ENCODE results near the gene CALHM1. TPM values are rescaled to one million over a fixed set of nuclear protein-coding genes. Genes with fewer than 3 reads are reported as not detected.

Gene CALHM1
- total and polyA plus RNA-seq, 2 experiments from 2014 or later, result 0.11 TPM; not detected in 1

DNA sequence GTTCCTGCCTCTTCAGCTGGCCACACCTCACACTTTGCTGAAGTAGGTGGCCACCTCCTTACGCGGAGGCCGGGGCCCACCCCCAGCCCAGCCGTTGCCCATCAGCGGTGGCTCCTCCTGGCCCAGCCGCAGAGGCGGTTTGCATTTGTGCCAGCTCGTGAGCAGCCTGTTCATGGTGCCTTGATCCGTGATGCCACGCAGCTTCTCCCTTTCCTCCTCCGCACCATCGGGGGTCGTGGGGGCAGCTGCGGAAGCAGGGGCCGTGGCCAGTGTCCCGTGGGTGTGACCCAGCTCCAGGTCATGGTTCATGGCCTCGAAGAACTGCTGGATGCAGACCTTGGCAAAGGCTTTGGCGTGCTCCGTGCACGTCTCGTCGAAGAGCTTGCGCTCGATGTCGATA, 3.5 kb downstream of the CALHM1 start (continued):
- TF ChIP-seq, protein P1, sequence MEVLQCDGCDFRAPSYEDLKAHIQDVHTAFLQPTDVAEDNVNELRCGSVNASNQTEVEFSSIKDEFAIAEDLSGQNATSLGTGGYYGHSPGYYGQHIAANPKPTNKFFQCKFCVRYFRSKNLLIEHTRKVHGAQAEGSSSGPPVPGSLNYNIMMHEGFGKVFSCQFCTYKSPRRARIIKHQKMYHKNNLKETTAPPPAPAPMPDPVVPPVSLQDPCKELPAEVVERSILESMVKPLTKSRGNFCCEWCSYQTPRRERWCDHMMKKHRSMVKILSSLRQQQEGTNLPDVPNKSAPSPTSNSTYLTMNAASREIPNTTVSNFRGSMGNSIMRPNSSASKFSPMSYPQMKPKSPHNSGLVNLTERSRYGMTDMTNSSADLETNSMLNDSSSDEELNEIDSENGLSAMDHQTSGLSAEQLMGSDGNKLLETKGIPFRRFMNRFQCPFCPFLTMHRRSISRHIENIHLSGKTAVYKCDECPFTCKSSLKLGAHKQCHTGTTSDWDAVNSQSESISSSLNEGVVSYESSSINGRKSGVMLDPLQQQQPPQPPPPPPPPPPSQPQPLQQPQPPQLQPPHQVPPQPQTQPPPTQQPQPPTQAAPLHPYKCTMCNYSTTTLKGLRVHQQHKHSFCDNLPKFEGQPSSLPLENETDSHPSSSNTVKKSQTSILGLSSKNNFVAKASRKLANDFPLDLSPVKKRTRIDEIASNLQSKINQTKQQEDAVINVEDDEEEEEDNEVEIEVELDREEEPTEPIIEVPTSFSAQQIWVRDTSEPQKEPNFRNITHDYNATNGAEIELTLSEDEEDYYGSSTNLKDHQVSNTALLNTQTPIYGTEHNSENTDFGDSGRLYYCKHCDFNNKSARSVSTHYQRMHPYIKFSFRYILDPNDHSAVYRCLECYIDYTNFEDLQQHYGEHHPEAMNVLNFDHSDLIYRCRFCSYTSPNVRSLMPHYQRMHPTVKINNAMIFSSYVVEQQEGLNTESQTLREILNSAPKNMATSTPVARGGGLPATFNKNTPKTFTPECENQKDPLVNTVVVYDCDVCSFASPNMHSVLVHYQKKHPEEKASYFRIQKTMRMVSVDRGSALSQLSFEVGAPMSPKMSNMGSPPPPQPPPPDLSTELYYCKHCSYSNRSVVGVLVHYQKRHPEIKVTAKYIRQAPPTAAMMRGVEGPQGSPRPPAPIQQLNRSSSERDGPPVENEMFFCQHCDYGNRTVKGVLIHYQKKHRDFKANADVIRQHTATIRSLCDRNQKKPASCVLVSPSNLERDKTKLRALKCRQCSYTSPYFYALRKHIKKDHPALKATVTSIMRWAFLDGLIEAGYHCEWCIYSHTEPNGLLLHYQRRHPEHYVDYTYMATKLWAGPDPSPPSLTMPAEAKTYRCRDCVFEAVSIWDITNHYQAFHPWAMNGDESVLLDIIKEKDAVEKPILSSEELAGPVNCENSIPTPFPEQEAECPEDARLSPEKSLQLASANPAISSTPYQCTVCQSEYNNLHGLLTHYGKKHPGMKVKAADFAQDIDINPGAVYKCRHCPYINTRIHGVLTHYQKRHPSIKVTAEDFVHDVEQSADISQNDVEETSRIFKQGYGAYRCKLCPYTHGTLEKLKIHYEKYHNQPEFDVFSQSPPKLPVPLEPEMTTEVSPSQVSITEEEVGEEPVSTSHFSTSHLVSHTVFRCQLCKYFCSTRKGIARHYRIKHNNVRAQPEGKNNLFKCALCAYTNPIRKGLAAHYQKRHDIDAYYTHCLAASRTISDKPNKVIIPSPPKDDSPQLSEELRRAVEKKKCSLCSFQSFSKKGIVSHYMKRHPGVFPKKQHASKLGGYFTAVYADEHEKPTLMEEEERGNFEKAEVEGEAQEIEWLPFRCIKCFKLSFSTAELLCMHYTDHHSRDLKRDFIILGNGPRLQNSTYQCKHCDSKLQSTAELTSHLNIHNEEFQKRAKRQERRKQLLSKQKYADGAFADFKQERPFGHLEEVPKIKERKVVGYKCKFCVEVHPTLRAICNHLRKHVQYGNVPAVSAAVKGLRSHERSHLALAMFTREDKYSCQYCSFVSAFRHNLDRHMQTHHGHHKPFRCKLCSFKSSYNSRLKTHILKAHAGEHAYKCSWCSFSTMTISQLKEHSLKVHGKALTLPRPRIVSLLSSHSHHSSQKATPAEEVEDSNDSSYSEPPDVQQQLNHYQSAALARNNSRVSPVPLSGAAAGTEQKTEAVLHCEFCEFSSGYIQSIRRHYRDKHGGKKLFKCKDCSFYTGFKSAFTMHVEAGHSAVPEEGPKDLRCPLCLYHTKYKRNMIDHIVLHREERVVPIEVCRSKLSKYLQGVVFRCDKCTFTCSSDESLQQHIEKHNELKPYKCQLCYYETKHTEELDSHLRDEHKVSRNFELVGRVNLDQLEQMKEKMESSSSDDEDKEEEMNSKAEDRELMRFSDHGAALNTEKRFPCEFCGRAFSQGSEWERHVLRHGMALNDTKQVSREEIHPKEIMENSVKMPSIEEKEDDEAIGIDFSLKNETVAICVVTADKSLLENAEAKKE (CRISPR knock-in tag; IDR thresholded peaks at IDR 0.05), result no peak

DNA sequence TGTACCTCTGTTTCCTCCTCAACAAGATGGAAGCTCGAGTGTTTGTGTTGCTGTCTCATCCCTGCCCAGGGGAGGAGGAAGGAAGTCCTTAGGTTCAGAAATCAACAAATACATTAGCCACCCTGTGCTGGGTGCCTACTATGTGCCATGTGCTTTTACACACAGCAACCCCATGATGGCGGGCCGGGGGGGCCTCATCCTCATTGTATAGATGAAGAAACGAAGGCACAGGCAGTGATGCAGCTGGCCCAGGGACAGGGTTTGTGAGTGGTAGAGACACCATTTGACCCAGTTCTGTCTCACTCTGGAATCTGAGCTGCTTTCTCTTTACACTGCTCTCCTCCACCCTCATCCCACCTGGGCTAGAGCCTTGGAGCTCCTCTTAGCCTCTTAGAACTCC, 4.7 kb downstream of the CALHM1 start:
- Histone ChIP-seq H3F3A (replicated peaks; ENCODE audit: low read depth) (no peaks in the 10 kb centered on the region), H2AFZ (no peak overlapping the region), H3K4me1 (ENCODE audit: insufficient read depth) (no peaks in the 10 kb centered on the region; the same call in 1 of the 2 replicates), H3K27me3 (ENCODE audit: insufficient read depth) (no peaks in the 10 kb centered on the region), H3K36me3 (ENCODE audit: insufficient read depth) (no peaks in the 10 kb centered on the region), H3K4me2 (no peak overlapping the region), H3K9me2 (ENCODE audit: insufficient read depth) (no peaks in the 10 kb centered on the region), H4K20me1 (replicated peaks; ENCODE audit: insufficient read depth) (no peaks in the 10 kb centered on the region; the same call in 1 of the 2 replicates), H3K27ac (ENCODE audit: low read depth) (no peak overlapping the region), H3K79me2 (replicated peaks; ENCODE audit: insufficient read depth) (no peaks in the 10 kb centered on the region), H3K4me3 (no peak overlapping the region)
- Mint-ChIP-seq H3K27ac (no peak overlapping the region), H3K4me3 (no peak overlapping the region), H3K9me3 (no peaks in the 10 kb centered on the region; the same call in 1 of the 3 replicates), H3K27me3 (ENCODE audit: insufficient read depth, low read depth, poor library complexity) (peaks cover 30% of the 10 kb centered on the region), H3K36me3 (ENCODE audit: low read depth) (peaks cover 3% of the 10 kb centered on the region; the same call in 1 of the 3 replicates), H3K4me1 (peaks cover 12% of the 10 kb centered on the region)
- ATAC-seq, result no peak
- no peak for TF ChIP-seq ZNF331 (CRISPR knock-in tag; IDR thresholded peaks at IDR 0.05; ENCODE audit: low read depth)
- no peak for DNase-seq (ENCODE audit: low spot score)

GRCh38 chr10:103452506-103453230, 6.0 kb downstream of the CALHM1 start:
- no peaks in the 10 kb centered on the region for H3K36me3 ChIP-seq (ENCODE audit: insufficient read depth)
- no peak for DNase-seq (ENCODE audit: low spot score)
- peak overlapping the region; percentile 73; the same call in 2 of the 3 replicates for H3K4me3 Mint-ChIP-seq
- no peak for TF ChIP-seq ZNF114 (CRISPR knock-in tag; IDR thresholded peaks at IDR 0.05)
- no peak for TF ChIP-seq EZH2 (IDR thresholded peaks at IDR 0.05; ENCODE audit: low read depth, unreplicated experiment)
- TF ChIP-seq, protein P2, sequence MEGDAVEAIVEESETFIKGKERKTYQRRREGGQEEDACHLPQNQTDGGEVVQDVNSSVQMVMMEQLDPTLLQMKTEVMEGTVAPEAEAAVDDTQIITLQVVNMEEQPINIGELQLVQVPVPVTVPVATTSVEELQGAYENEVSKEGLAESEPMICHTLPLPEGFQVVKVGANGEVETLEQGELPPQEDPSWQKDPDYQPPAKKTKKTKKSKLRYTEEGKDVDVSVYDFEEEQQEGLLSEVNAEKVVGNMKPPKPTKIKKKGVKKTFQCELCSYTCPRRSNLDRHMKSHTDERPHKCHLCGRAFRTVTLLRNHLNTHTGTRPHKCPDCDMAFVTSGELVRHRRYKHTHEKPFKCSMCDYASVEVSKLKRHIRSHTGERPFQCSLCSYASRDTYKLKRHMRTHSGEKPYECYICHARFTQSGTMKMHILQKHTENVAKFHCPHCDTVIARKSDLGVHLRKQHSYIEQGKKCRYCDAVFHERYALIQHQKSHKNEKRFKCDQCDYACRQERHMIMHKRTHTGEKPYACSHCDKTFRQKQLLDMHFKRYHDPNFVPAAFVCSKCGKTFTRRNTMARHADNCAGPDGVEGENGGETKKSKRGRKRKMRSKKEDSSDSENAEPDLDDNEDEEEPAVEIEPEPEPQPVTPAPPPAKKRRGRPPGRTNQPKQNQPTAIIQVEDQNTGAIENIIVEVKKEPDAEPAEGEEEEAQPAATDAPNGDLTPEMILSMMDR (conservative IDR thresholded peaks at IDR 0.05; ENCODE audit: low read depth in 2 of 2), result no peak
- no peak for TF ChIP-seq POLR2AphosphoS5 (IDR thresholded peaks at IDR 0.05; ENCODE audit: low read depth)
- TF ChIP-seq ZNF331 (CRISPR knock-in tag; IDR thresholded peaks at IDR 0.05; ENCODE audit: low read depth), result no peak
- TF ChIP-seq STAT1 (IDR thresholded peaks at IDR 0.05; ENCODE audit: unreplicated experiment), result no peak
- TF ChIP-seq JUNB (IDR thresholded peaks at IDR 0.05; ENCODE audit: unreplicated experiment), result no peak

More at GRCh38 chr10:103452506-103453230, 6.0 kb downstream of the CALHM1 start:
- Histone ChIP-seq H3K4me3 (peak overlapping the region; percentile 66), H3K9me2 (ENCODE audit: insufficient read depth) (no peaks in the 10 kb centered on the region), H3K27ac (ENCODE audit: low read depth) (no peak overlapping the region), H3K79me2 (replicated peaks; ENCODE audit: insufficient read depth) (no peaks in the 10 kb centered on the region), H3K27me3 (ENCODE audit: insufficient read depth) (no peaks in the 10 kb centered on the region), H4K20me1 (replicated peaks; ENCODE audit: insufficient read depth) (no peaks in the 10 kb centered on the region; the same call in 1 of the 2 replicates), H2AFZ (peak overlapping the region; percentile 84), H3F3A (replicated peaks; ENCODE audit: low read depth) (no peaks in the 10 kb centered on the region), H3K4me2 (peak overlapping the region; percentile 78), H3K4me1 (ENCODE audit: insufficient read depth) (no peaks in the 10 kb centered on the region; the same call in 1 of the 2 replicates)
- Mint-ChIP-seq H3K9me3 (no peaks in the 10 kb centered on the region; the same call in 1 of the 3 replicates), H3K36me3 (ENCODE audit: low read depth) (peaks cover 13% of the 10 kb centered on the region), H3K4me1 (peaks cover 12% of the 10 kb centered on the region), H3K27me3 (ENCODE audit: insufficient read depth, low read depth, poor library complexity) (peaks cover 26% of the 10 kb centered on the region), H3K27ac (no peak overlapping the region)
- peak; percentile 6; the same call in 2 of the 3 replicates for ATAC-seq
